H9 (cell line): ENCODE results near the gene POT1. TPM values are rescaled to one million over a fixed set of nuclear protein-coding genes. Genes with fewer than 3 reads are reported as not detected.

Source experiments
- DNase-seq: peaks from one replicate; pipeline ENCODE4 v3.0.0-alpha.2; 2017
- H2AFZ ChIP-seq: one replicate; pipeline ENCODE4 v1.6.1; 2013; ENCODE audit warnings: mild to moderate bottlenecking, low read length, control low read depth, moderate library complexity
- H2AK5ac ChIP-seq: 2 replicates; pipeline ENCODE4 v1.6.1; 2013; ENCODE audit warnings: low read length, control low read depth, mixed read lengths; ENCODE audit not compliant: insufficient read length
- H2BK120ac ChIP-seq: one replicate; pipeline ENCODE4 v1.6.1; 2013; ENCODE audit warnings: low read depth, mild to moderate bottlenecking, low read length, control low read depth, inconsistent platforms; ENCODE audit not compliant: poor library complexity, severe bottlenecking
- H2BK12ac ChIP-seq: 2 replicates; pipeline ENCODE4 v1.6.1; 2013; ENCODE audit warnings: low read length, control low read depth, mixed read lengths, low read depth; ENCODE audit not compliant: insufficient read length
- H2BK15ac ChIP-seq: 2 replicates; pipeline ENCODE4 v1.6.1; 2013; ENCODE audit warnings: low read depth, low read length, control low read depth
- H2BK20ac ChIP-seq: one replicate; pipeline ENCODE4 v1.6.1; 2013; ENCODE audit warnings: low read depth, mild to moderate bottlenecking, low read length, control low read depth, inconsistent platforms; ENCODE audit not compliant: poor library complexity, severe bottlenecking
- H2BK5ac ChIP-seq: 2 replicates; pipeline ENCODE4 v1.6.1; 2013; ENCODE audit warnings: low read length, control low read depth, mixed read lengths; ENCODE audit not compliant: insufficient read length
- H3K14ac ChIP-seq: 2 replicates; pipeline ENCODE4 v1.6.1; 2013; ENCODE audit warnings: low read length, control low read depth; ENCODE audit not compliant: insufficient read depth
- H3K18ac ChIP-seq: 2 replicates; pipeline ENCODE4 v1.6.1; 2013; ENCODE audit warnings: low read depth, mild to moderate bottlenecking, mixed read lengths, low read length, control low read depth; ENCODE audit not compliant: insufficient read length
- H3K23ac ChIP-seq: 2 replicates; pipeline ENCODE4 v1.6.1; 2013; ENCODE audit warnings: low read length, control low read depth, mixed read lengths, low read depth; ENCODE audit not compliant: insufficient read length
- H3K23me2 ChIP-seq: 2 replicates; pipeline ENCODE4 v1.6.1; 2013; ENCODE audit warnings: low read depth, mild to moderate bottlenecking, mixed read lengths, low read length, control low read depth; ENCODE audit not compliant: insufficient read length, poor library complexity, severe bottlenecking
- H3K27ac ChIP-seq: 2 replicates; pipeline ENCODE4 v1.5.1; 2013; ENCODE audit warnings: low read length, control low read depth, mixed read lengths, low read depth; ENCODE audit not compliant: insufficient read length
- H3K27me3 ChIP-seq: 2 replicates; pipeline ENCODE4 v1.6.1; 2013; ENCODE audit warnings: low read length, control low read depth, inconsistent platforms; ENCODE audit not compliant: insufficient read depth
- H3K4ac ChIP-seq: 2 replicates; pipeline ENCODE4 v1.6.1; 2013; ENCODE audit warnings: low read depth, mild to moderate bottlenecking, control low read depth, inconsistent platforms, low read length, moderate library complexity
- H3K4me1 ChIP-seq: 2 replicates; pipeline ENCODE4 v1.6.1; 2013; ENCODE audit warnings: low read length, control low read depth, inconsistent platforms; ENCODE audit not compliant: insufficient read depth
- H3K4me2 ChIP-seq: 2 replicates; pipeline ENCODE4 v1.6.1; 2013; ENCODE audit warnings: low read length, control low read depth, mixed read lengths; ENCODE audit not compliant: insufficient read length, insufficient read depth
- H3K56ac ChIP-seq: 2 replicates; pipeline ENCODE4 v1.6.1; 2013; ENCODE audit warnings: low read depth, mild to moderate bottlenecking, mixed read lengths, low read length, control low read depth; ENCODE audit not compliant: insufficient read length
- H3K79me1 ChIP-seq: 2 replicates; pipeline ENCODE4 v1.6.1; 2013; ENCODE audit warnings: low read depth, mild to moderate bottlenecking, moderate library complexity, low read length, control low read depth, inconsistent platforms; ENCODE audit not compliant: insufficient read depth, poor library complexity, severe bottlenecking
- H3K79me2 ChIP-seq: 2 replicates; pipeline ENCODE4 v1.6.1; 2013; ENCODE audit warnings: low read length, control low read depth, inconsistent platforms; ENCODE audit not compliant: insufficient read depth
- H3K9ac ChIP-seq: 2 replicates; pipeline ENCODE4 v1.6.1; 2013; ENCODE audit warnings: low read length, control low read depth, mixed read lengths; ENCODE audit not compliant: insufficient read length; ENCODE audit errors: extremely low read depth
- H3K9me3 ChIP-seq: one replicate; pipeline ENCODE4 v1.6.1; 2013; ENCODE audit warnings: low read depth, low read length, inconsistent platforms; ENCODE audit not compliant: control insufficient read depth
- H3T11ph ChIP-seq: one replicate; pipeline ENCODE4 v1.6.1; 2013; ENCODE audit warnings: mild to moderate bottlenecking, low read length, control low read depth, inconsistent platforms
- H4K20me1 ChIP-seq: one replicate; pipeline ENCODE4 v1.6.1; 2013; ENCODE audit not compliant: control insufficient read depth, insufficient read length, insufficient read depth
- H4K5ac ChIP-seq: 2 replicates; pipeline ENCODE4 v1.6.1; 2013; ENCODE audit warnings: low read depth, mild to moderate bottlenecking, mixed read lengths, low read length, control low read depth; ENCODE audit not compliant: insufficient read length
- H4K8ac ChIP-seq: replicated peaks from 2 replicates; pipeline ENCODE4 v1.6.1; 2013; ENCODE audit warnings: low read length, control low read depth, mixed read lengths, low read depth; ENCODE audit not compliant: insufficient read length
- H4K91ac ChIP-seq: 2 replicates; pipeline ENCODE4 v1.6.1; 2013; ENCODE audit warnings: low read depth, mild to moderate bottlenecking, moderate library complexity, mixed read lengths, low read length, control low read depth; ENCODE audit not compliant: insufficient read length
- H3K27ac Mint-ChIP-seq, 3 experiments: 2 replicates in 2 of 3; 3 replicates in 1 of 3; pipeline ENCODE4 v1.8.0; 2020 to 2021; ENCODE audit warnings: mixed read lengths in 3 of 3, mild to moderate bottlenecking in 1 of 3, moderate library complexity in 1 of 3
- H3K27me3 Mint-ChIP-seq: 2 replicates; pipeline ENCODE4 v1.8.0; 2021; ENCODE audit warnings: low read depth, mild to moderate bottlenecking, moderate library complexity, mixed read lengths
- H3K36me3 Mint-ChIP-seq, 3 experiments: 2 replicates in 2 of 3; 3 replicates in 1 of 3; pipeline ENCODE4 v1.8.0; 2020 to 2021; ENCODE audit warnings: low read depth in 3 of 3, mixed read lengths in 3 of 3; ENCODE audit not compliant: insufficient read depth in 1 of 3
- H3K4me1 Mint-ChIP-seq, 2 experiments: 2 replicates each; pipeline ENCODE4 v1.8.0; 2020; ENCODE audit warnings: mixed read lengths in 2 of 2
- H3K4me3 Mint-ChIP-seq, 2 experiments: 2 replicates in 1 of 2; 3 replicates in 1 of 2; pipeline ENCODE4 v1.8.0; 2020 to 2021; ENCODE audit warnings: mild to moderate bottlenecking in 2 of 2, mixed read lengths in 2 of 2, moderate library complexity in 1 of 2
- H3K9me3 Mint-ChIP-seq, 2 experiments: 2 replicates in 1 of 2; 3 replicates in 1 of 2; pipeline ENCODE4 v1.8.0; 2020; ENCODE audit warnings: mild to moderate bottlenecking in 2 of 2, mixed read lengths in 2 of 2, moderate library complexity in 1 of 2
- WGBS: extraction: QIAGEN DNeasy Blood & Tissue Kit; methylation state at CpG from one replicate; pipeline ENCODE4 v1.1.7; 2013; ENCODE audit warnings: missing lambda C conversion rate, low lambda C conversion rate, mixed read lengths; ENCODE audit not compliant: insufficient read length; ENCODE audit errors: extremely low coverage; 5-methylcytosine and 5-hydroxymethylcytosine counted together
- total RNA-seq: library from RNA; stranded (reverse); gene quantifications from 2 replicates; pipeline ENCODE4 v1.2.1, GENCODE V29; 2021
- TF ChIP-seq, protein P1 (sequence below): fragments of 200-600 bp; sonication (generic); conservative IDR thresholded peaks from 3 replicates; pipeline ENCODE4 v1.8.0; 2021; ENCODE audit warnings: antibody characterized with exemption, mild to moderate bottlenecking

The POT1 gene
- total RNA-seq, 1 experiment from 2014 or later: 23.4 TPM

- Histone ChIP-seq H3K4ac (no peak overlapping the region), H4K5ac (no peak overlapping the region), H3K9ac (no peak overlapping the region), H3K23me2 (no peaks in the 10 kb centered on the region), H2BK120ac (no peak overlapping the region), H2BK12ac (no peak overlapping the region), H3K14ac (no peak overlapping the region), H3K56ac (no peak overlapping the region), H2AK5ac (no peak overlapping the region), H3K27me3 (no peaks in the 10 kb centered on the region), H3K18ac (no peak overlapping the region), H3K23ac (no peak overlapping the region), H3T11ph (no peak overlapping the region), H3K79me1 (no peaks in the 10 kb centered on the region), H3K27ac (no peak overlapping the region), H4K91ac (no peak overlapping the region), H3K79me2 (no peaks in the 10 kb centered on the region), H2AFZ (no peak overlapping the region), H2BK5ac (no peak overlapping the region), H3K9me3 (no peaks in the 10 kb centered on the region), H4K20me1 (no peaks in the 10 kb centered on the region), H3K4me2 (no peak overlapping the region), H2BK15ac (no peak overlapping the region), H3K4me1 (no peaks in the 10 kb centered on the region), H2BK20ac (no peak overlapping the region), H4K8ac (no peak overlapping the region)
- no peak for DNase-seq
- Mint-ChIP-seq H3K36me3 (no peaks in the 10 kb centered on the region), H3K9me3 (no peaks in the 10 kb centered on the region), H3K4me1 (no peaks in the 10 kb centered on the region), H3K27ac (no peak overlapping the region), H3K27me3 (no peaks in the 10 kb centered on the region), H3K4me3 (no peak overlapping the region)
- TF ChIP-seq, protein P1, sequence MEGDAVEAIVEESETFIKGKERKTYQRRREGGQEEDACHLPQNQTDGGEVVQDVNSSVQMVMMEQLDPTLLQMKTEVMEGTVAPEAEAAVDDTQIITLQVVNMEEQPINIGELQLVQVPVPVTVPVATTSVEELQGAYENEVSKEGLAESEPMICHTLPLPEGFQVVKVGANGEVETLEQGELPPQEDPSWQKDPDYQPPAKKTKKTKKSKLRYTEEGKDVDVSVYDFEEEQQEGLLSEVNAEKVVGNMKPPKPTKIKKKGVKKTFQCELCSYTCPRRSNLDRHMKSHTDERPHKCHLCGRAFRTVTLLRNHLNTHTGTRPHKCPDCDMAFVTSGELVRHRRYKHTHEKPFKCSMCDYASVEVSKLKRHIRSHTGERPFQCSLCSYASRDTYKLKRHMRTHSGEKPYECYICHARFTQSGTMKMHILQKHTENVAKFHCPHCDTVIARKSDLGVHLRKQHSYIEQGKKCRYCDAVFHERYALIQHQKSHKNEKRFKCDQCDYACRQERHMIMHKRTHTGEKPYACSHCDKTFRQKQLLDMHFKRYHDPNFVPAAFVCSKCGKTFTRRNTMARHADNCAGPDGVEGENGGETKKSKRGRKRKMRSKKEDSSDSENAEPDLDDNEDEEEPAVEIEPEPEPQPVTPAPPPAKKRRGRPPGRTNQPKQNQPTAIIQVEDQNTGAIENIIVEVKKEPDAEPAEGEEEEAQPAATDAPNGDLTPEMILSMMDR: no peak
- WGBS: no CpG with 5 or more reads among the region's 2 CpGs
Observed at GRCh38 chr7:124879103-124879502, 50.5 kb downstream of the POT1 start.
